Right atrium auricular region (tissue), 2 donors: ENCODE data around the gene PDIK1L. TPM values are rescaled to one million over a fixed set of nuclear protein-coding genes. Genes with fewer than 3 reads are reported as not detected.
A peak's percentile ranks its signal among the peaks of the same experiment; 100 is the strongest.

Experiments used
- DNase-seq: peaks from one replicate; pipeline ENCODE4 v3.0.0-alpha.2; 2019; ENCODE audit warnings: low spot score
- H3K27ac ChIP-seq, 2 donors: fragments of 200-600 bp; sonication (generic); 1 replicate in 1 of 2; 2 replicates in 1 of 2; pipeline ENCODE4 v1.5.1; 2016 to 2019
- H3K27me3 ChIP-seq, 2 donors: fragments of 200-600 bp; sonication (generic); one replicate each; pipeline versions ENCODE4 v1.5.1 to v1.6.0; 2017 to 2019
- H3K36me3 ChIP-seq: fragments of 200-600 bp; sonication (generic); one replicate; pipeline ENCODE4 v1.5.1; 2016
- H3K4me1 ChIP-seq, 2 donors: fragments of 200-600 bp; sonication (generic); one replicate each; pipeline versions ENCODE4 v1.5.1 to v1.6.0; 2017 to 2019
- H3K4me3 ChIP-seq, 2 donors: fragments of 200-600 bp; sonication (generic); 1 replicate in 1 of 2; 2 replicates in 1 of 2; pipeline ENCODE4 v1.5.1; 2017 to 2019; ENCODE audit warnings: mild to moderate bottlenecking in 1 of 2, moderate library complexity in 1 of 2
- H3K9me3 ChIP-seq, 2 donors: fragments of 200-600 bp; sonication (generic); one replicate each; pipeline ENCODE4 v1.5.1; 2019
- total RNA-seq, 2 donors: library from RNA; depleted of rRNA; stranded (reverse); fragments of >200 nt; gene quantifications; one replicate each; pipeline ENCODE4 v1.1.0, GENCODE V29; 2016
- TF ChIP-seq, protein P1 (sequence below), 2 donors: fragments of 200-600 bp; sonication (generic); IDR thresholded peaks; one replicate each; pipeline ENCODE4 v1.5.1; 2019; ENCODE audit warnings: antibody characterized with exemption in 2 of 2

PDIK1L gene
- total RNA-seq, 2 donors from 2014 or later: 3.0 to 3.4 TPM

DNA sequence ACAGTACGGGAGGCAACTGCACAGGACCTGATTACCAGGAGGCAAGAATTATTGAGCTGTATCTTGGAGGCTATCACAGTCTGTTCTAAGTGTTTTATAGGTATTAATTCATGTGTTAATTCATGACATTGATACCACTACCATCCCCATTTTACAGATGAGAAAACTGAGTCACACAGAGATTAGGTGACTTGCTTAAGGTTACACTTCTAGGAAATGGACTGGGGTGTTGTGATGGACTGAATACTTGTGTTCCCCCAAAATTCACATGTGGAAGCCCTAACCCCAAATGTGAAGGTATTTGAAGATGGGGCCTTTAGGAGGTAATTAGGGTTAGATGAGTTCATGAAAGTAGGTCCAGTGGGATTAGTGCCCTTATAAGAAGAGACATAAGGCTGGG, 34.1 kb upstream of the PDIK1L start:
- H3K4me1 ChIP-seq: peaks cover 0 to 26% of the 10 kb centered on the region in 2 donors
- no peaks in the 10 kb centered on the region for H3K9me3 ChIP-seq
- H3K27ac ChIP-seq: peak overlapping the region in 1 of 2 donors; percentile 89
- TF ChIP-seq, protein P1, sequence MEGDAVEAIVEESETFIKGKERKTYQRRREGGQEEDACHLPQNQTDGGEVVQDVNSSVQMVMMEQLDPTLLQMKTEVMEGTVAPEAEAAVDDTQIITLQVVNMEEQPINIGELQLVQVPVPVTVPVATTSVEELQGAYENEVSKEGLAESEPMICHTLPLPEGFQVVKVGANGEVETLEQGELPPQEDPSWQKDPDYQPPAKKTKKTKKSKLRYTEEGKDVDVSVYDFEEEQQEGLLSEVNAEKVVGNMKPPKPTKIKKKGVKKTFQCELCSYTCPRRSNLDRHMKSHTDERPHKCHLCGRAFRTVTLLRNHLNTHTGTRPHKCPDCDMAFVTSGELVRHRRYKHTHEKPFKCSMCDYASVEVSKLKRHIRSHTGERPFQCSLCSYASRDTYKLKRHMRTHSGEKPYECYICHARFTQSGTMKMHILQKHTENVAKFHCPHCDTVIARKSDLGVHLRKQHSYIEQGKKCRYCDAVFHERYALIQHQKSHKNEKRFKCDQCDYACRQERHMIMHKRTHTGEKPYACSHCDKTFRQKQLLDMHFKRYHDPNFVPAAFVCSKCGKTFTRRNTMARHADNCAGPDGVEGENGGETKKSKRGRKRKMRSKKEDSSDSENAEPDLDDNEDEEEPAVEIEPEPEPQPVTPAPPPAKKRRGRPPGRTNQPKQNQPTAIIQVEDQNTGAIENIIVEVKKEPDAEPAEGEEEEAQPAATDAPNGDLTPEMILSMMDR (IDR thresholded peaks at IDR 0.05): no peak
- no peaks in the 10 kb centered on the region for H3K27me3 ChIP-seq
- no peaks in the 10 kb centered on the region for H3K36me3 ChIP-seq
- DNase-seq: no peak
- no peak overlapping the region for H3K4me3 ChIP-seq

DNA sequence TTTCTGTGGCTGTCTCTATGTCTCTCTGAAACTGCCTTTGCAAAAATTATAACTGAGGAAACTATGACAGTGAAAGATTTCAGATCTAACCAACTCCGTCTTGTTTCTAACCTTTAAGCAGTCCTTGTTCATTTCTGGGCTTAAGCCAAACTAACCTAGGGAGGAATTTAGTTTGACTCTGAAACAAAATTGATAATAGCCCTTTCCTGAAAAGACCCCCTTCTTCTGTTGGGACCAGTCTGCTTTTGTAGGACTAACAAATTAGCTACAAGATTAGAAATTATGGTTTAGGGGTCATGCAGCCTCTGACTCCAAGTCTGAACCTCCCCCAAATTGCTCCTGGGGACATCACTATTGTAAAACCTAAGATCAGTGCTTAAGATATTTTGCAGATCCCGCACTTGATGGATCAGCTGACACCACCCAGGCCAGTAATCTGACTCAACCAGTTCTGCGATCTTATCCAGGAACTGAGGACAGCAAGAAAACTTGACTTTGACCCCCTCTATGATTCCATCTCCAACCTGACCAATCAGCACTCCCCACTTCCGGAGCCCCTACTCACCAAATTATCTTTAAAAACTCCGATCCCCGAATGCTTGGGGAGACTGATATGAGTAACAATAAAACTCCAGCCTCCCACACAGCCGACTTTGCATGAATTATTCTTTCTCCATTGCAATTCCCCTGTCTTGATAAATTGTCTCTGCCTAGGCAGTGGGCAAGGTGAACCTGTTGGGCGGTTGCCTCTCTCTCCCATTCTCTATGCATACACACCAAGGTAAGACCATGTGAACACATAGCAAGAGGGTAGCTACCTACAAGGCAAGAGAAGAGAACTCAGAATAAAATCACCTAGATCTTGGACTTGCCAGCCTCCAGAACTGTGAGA, 33.1 kb upstream of the PDIK1L start:
- no peaks in the 10 kb centered on the region for H3K27me3 ChIP-seq
- H3K36me3 ChIP-seq: no peaks in the 10 kb centered on the region

DNA sequence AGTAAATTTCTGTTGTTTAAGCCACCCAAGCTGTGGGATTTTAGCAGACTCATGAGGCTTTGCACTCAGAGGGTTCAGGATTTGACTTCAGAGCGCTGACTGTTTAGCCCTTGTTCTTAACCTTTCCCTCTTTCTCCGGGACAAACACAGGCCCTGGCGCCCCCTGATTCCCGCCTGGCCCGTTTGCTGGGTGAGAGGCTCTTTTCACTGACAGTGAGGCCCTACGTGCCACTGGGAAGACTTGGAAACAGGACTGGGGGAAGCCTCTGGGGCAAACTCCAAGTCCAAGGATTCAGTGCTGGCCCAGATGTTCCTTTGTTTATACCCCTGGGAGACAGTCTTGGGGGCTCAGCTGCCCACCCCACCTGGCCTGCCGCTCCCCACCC, 32.5 kb upstream of the PDIK1L start:
- H3K36me3 ChIP-seq: no peaks in the 10 kb centered on the region
- H3K4me3 ChIP-seq: no peak overlapping the region
- peaks cover 0 to 32% of the 10 kb centered on the region in 2 donors for H3K4me1 ChIP-seq
- DNase-seq: no peak
- H3K27ac ChIP-seq: peak overlapping the region; percentile 72 to 89
- no peaks in the 10 kb centered on the region for H3K9me3 ChIP-seq
- TF ChIP-seq, protein P1 (IDR thresholded peaks at IDR 0.05): no peak
- no peaks in the 10 kb centered on the region for H3K27me3 ChIP-seq

More for the DNA sequence above, 33.1 kb upstream of the PDIK1L start:
- Histone ChIP-seq H3K9me3 (no peaks in the 10 kb centered on the region), H3K27ac (peak overlapping the region; percentile 72 to 89), H3K4me3 (no peak overlapping the region), H3K4me1 (peaks cover 0 to 28% of the 10 kb centered on the region in 2 donors)
- TF ChIP-seq, protein P1 (IDR thresholded peaks at IDR 0.05): no peak
- no peak for DNase-seq

DNA sequence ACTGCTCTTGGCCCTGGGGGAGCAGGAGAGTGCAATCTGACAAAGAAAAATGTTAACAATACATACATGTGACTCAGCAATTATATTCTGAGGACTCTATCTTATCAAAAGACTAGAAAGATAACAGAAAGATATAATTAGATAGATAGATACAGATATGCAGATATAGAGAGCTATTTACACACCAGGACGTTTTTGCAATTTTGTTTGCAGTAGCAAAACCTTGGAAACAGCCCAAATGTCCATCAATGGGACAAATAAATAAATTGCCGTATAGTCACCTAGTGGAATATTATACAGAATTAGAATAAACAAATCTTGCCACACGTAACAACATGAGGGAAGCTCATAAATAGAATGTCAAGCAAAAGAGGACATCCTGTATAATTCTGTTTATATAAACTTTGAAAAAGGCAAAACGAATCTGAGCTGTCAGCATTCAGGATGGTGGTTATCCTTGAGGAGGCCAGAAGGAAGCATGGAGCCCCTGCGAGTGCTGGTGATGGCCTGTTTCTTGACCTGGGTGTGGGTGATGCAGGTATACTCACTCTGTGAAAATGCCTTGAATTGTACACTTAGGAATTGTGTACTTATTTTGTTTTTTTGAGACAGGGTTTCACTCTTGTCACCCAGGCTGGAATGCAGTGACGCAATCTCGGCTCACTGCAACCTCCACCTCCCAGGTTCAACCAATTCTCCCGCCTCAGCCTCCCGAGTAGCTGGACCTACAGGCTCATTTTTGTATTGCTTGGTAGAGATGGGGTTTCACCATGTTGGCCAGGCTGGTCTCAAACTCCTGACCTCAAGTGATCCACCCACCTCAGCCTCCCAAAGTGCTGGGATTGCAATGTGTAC, 31.4 kb upstream of the PDIK1L start:
- TF ChIP-seq, protein P1 (IDR thresholded peaks at IDR 0.05): no peak
- H3K4me3 ChIP-seq: no peak overlapping the region
- H3K9me3 ChIP-seq: no peaks in the 10 kb centered on the region
- no peaks in the 10 kb centered on the region for H3K36me3 ChIP-seq
- H3K4me1 ChIP-seq: peaks cover 0 to 32% of the 10 kb centered on the region in 2 donors
- H3K27ac ChIP-seq: peak overlapping the region; percentile 72 to 89
- DNase-seq: no peak
- H3K27me3 ChIP-seq: no peaks in the 10 kb centered on the region

DNA sequence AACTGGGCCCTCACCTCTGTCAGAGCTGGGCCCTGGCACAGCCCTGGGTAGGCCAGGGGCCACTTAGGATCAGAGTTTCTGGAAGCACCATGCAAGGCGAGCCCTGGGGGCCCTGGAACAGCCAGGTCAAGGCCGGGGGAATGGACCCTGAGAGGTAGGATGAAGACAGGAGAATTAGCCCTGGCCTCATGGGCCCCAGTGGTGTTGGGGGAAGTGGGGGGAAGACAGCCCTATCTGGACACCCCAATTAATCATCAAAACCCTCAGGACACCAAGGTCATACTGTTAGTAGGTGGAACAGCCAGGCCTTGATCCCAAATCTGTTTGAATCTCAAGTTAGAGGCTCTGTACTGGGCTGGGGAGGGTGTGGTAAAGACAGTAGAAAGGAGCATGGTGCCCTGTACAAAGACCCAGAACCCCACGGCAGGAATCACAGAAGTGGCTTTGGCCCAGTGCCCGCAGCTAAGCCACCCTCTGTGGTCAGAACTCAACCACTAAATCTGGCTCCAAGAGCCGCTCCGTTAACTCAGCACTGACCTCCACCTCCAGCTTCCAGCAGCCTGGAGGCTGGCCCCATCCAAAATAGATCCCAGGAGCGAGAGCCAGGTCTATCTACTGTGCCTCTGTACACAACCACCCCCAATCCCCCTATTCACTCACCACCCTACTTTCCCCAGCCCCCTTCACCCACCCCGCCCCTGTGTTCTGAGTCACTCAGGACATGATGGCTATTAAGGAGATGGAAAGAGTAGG, 30.2 kb upstream of the PDIK1L start:
- Histone ChIP-seq H3K9me3 (no peaks in the 10 kb centered on the region), H3K4me3 (no peak overlapping the region), H3K27ac (peak overlapping the region; percentile 78 to 89), H3K4me1 (peaks cover 0 to 22% of the 10 kb centered on the region in 2 donors), H3K36me3 (no peaks in the 10 kb centered on the region), H3K27me3 (no peaks in the 10 kb centered on the region)
- TF ChIP-seq, protein P1 (IDR thresholded peaks at IDR 0.05): no peak
- no peak for DNase-seq
